Astrocyte of the cerebellum (primary cell): Measurements from ENCODE around the gene AOPEP.
"Not testable (repeated sequence)": the region's sequence is repeated elsewhere in the genome, so short reads cannot be mapped to it uniquely, and the experiment has no call there.

Source experiments
- DNase-seq: peaks from one replicate; pipeline ENCODE4 v3.0.0-alpha.2; 2011; ENCODE audit warnings: low read depth
- H3K4me3 ChIP-seq: 2 replicates; pipeline ENCODE4 v1.5.1; 2011; ENCODE audit warnings: mild to moderate bottlenecking, low read depth, low read length, moderate library complexity
- in situ Hi-C: cut with HindIII; loops from 2 replicates; pipeline ENCODE4 v1.10.0; 2017; ENCODE audit warnings: low sequenced_read_pairs
- TF ChIP-seq, protein P1 (sequence below): IDR thresholded peaks from 2 replicates; pipeline ENCODE4 v1.5.1; 2012; ENCODE audit warnings: low read length, low read depth, moderate library complexity, mild to moderate bottlenecking; ENCODE audit errors: missing control alignments

AOPEP gene

DNA sequence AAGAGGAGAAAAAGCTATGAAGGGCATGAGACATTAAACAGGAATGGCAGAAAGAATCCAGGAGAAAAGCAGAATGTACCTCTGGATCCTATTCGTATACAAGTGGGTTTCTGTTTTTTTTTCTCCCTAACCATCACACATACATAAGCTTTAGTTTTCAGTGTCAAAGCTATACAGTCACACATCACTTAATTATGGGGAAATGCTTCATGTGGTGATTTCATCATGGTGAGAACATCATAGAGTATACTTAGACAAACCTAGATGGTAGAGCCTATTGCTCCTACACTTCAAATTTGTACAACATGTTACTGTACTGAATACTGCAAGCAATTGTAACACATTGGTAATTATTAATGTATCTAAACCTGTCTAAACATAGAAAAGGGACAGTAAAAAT is 290.6 kb downstream of the AOPEP start:
- TF ChIP-seq, protein P1, sequence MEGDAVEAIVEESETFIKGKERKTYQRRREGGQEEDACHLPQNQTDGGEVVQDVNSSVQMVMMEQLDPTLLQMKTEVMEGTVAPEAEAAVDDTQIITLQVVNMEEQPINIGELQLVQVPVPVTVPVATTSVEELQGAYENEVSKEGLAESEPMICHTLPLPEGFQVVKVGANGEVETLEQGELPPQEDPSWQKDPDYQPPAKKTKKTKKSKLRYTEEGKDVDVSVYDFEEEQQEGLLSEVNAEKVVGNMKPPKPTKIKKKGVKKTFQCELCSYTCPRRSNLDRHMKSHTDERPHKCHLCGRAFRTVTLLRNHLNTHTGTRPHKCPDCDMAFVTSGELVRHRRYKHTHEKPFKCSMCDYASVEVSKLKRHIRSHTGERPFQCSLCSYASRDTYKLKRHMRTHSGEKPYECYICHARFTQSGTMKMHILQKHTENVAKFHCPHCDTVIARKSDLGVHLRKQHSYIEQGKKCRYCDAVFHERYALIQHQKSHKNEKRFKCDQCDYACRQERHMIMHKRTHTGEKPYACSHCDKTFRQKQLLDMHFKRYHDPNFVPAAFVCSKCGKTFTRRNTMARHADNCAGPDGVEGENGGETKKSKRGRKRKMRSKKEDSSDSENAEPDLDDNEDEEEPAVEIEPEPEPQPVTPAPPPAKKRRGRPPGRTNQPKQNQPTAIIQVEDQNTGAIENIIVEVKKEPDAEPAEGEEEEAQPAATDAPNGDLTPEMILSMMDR = no peak
- DNase-seq = no peak
- H3K4me3 ChIP-seq = no peak overlapping the region
- in situ Hi-C loops = no loop called here

DNA sequence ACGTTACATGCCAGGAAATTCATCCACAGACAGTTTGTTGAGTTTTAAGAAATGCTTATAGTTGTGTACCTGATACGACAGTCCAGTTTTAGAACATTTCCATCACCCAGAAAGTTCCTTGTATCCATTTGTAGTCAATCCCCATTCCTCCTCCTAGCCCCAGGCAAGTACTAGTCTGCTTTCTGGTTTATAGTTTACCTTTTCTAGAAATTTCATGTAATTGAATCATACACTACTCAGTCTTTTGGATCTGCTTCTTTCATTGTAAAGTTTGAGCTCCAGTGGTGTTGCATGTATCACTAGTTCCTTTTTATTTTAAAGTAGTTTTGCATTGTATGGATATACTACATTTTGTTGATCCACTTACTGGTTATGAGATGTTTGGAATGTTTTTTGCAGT is 291.2 kb downstream of the AOPEP start:
- no peak for DNase-seq
- in situ Hi-C loops = no loop called here
- no peak overlapping the region for H3K4me3 ChIP-seq
- TF ChIP-seq, protein P1 = no peak

DNA sequence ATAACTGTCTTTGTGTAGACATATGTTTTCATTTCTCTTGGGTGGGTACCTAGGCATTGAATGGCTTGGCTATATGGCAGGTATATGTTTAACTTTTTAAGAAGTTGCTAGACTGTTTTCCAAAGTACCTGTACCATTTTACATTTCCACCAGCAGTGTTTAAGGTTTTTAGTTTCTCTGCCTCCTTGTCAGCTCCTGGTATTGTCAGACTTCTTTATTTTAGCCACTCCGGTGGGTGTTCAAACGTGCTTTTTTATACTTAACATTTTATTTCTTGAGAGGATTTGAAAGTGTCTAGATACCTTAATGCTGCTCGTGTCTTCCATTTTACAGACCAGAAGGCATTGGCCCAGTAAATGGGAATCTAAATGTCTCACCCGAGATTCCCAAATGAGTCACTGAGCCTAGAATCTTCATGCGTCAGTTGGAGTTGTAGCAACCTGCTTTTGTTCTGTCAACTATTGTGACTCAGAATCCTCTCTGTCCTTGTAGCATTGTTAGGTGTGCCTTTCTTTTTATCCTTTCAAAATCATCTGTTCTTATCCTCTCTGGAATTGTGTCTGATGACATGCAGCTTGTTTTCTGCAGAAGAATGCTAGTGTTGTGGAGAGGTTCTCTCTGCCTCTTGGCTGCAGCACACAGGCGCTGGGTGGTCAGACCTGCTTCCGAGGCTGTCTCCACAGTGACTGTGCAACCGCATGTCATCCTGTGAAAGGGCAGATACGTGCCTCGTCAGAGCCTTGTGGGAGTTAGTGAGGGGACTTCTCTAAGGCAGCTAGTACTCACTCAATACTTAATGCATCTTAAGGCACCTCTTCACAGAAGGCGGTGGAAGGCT is 291.8 kb downstream of the AOPEP start:
- in situ Hi-C loops = no loop called here
- TF ChIP-seq, protein P1 = no peak
- H3K4me3 ChIP-seq = no peak overlapping the region
- peak; percentile 65 for DNase-seq

DNA sequence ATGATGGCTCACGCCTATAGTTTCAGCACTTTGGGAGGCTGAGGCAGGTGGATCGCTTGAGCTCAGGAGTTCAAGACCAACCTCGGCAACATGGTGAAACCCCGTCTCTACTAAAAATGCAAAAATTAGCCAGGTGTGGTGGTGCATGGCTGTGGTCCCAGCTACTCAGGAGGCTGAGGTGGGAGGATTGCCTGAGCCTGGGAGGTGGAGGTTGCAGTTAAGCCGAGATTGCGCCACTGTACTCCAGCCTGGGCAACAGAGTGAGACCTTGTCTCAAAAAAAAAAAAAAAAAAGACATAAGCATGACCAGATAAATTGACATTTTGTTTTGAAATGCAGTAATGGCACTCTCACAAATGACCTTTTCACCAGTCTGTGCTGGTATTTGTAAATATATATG is 294.1 kb downstream of the AOPEP start:
- in situ Hi-C loops, DNase-seq: not testable (repeated sequence)

DNA sequence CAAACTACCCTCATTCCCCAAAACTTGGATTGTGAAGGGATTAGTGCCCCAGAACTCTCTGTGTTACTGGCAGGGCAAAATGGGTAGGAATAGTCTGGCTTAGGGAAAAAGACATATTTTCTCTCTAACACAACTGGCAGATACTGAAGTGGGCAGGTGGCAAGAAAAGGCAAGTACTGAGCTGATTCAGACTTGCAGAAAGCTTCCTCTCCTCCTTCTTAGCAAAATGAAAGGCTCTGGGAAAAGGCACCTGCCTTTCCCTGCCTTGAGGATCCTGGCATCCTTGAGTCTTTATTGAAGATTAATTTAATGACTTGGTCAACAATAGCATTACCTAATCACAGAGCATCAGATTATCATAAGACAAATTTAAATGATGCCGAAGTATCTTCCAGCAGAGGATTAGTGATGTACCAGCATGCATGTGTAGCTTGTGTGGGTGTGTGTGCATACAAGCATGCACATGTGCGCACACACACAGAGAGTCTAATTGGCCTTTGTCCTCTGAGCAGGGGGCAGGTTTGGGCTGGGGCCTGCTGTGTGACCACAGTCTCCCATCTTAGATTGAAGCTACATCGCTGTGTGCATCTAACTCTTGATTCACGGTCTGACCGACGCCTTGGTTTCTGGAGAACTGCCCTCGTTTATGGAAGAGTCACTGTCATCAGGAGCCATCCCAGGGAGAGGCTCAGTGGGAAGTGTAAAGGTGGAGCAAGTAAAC is 294.8 kb downstream of the AOPEP start:
- DNase-seq = no peak
- in situ Hi-C loops = no loop called here
- TF ChIP-seq, protein P1 = no peak
- H3K4me3 ChIP-seq = no peak overlapping the region

More for the DNA sequence above, 294.1 kb downstream of the AOPEP start:
- not testable (repeated sequence) for H3K4me3 ChIP-seq

DNA sequence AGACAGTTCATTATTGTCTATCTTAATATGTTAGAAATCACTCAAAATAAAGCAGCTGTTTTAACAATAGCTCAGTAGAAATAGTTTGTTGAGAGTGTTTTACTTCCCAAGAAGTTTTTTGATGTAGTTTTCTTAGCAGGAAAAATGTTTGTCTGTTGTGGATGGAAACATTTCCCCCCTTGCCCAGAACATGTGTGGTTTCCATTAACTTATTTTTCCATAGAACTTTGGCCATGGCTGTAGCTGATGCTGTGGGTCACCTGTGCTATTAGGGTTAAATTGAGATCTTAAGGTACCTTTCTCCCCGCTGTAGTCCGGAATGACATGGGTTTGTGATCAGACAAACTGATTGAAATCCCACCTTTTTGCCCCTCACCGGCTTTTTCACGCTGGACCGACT is 296.2 kb downstream of the AOPEP start:
- no peak overlapping the region for H3K4me3 ChIP-seq
- DNase-seq = no peak
- in situ Hi-C loops = no loop called here
- TF ChIP-seq, protein P1 = no peak
